Trophoblast cell (in vitro differentiated cells and primary cell): ENCODE data around the gene PXK.
"Not testable (repeated sequence)": the region's sequence is repeated elsewhere in the genome, so short reads cannot be mapped to it uniquely, and the experiment has no call there.

Experiments
- DNase-seq, 2 donors: peaks; one replicate each; pipeline ENCODE4 v3.0.0-alpha.2; 2016
- H2AFZ ChIP-seq: 2 replicates; pipeline ENCODE4 v1.6.1; 2013; ENCODE audit warnings: low read length, moderate library complexity, mild to moderate bottlenecking; ENCODE audit not compliant: insufficient read depth, poor library complexity
- H2AK5ac ChIP-seq: 2 replicates; pipeline ENCODE4 v1.6.1; 2013; ENCODE audit warnings: mild to moderate bottlenecking, low read length
- H2BK120ac ChIP-seq: 2 replicates; pipeline ENCODE4 v1.6.1; 2013; ENCODE audit warnings: low read length, mild to moderate bottlenecking, moderate library complexity; ENCODE audit not compliant: insufficient read depth, poor library complexity
- H2BK12ac ChIP-seq: 2 replicates; pipeline ENCODE4 v1.6.1; 2013; ENCODE audit warnings: mild to moderate bottlenecking, low read length, moderate library complexity
- H2BK5ac ChIP-seq: 2 replicates; pipeline ENCODE4 v1.6.1; 2013; ENCODE audit warnings: low read length, low read depth, moderate library complexity, mild to moderate bottlenecking; ENCODE audit not compliant: poor library complexity
- H3K14ac ChIP-seq: 2 replicates; pipeline ENCODE4 v1.6.1; 2013; ENCODE audit warnings: mild to moderate bottlenecking, low read length
- H3K18ac ChIP-seq: 2 replicates; pipeline ENCODE4 v1.6.1; 2013; ENCODE audit warnings: mild to moderate bottlenecking, low read length
- H3K23ac ChIP-seq: 2 replicates; pipeline ENCODE4 v1.6.1; 2013; ENCODE audit warnings: low read length
- H3K27ac ChIP-seq: 2 replicates; pipeline ENCODE4 v1.5.1; 2013; ENCODE audit warnings: low read depth, mild to moderate bottlenecking, inconsistent platforms, low read length, moderate library complexity
- H3K27me3 ChIP-seq: 2 replicates; pipeline ENCODE4 v1.6.1; 2013; ENCODE audit warnings: inconsistent platforms, mild to moderate bottlenecking, low read length, moderate library complexity; ENCODE audit not compliant: insufficient read depth
- H3K36me3 ChIP-seq, 2 experiments: 1 replicate in 1 of 2; 2 replicates in 1 of 2; pipeline ENCODE4 v1.6.1; 2013; ENCODE audit warnings: low read length in 2 of 2, mild to moderate bottlenecking in 2 of 2, moderate library complexity in 1 of 2; ENCODE audit not compliant: insufficient read depth in 2 of 2, control insufficient read depth in 1 of 2
- H3K4ac ChIP-seq: 2 replicates; pipeline ENCODE4 v1.6.1; 2013; ENCODE audit warnings: low read depth, mild to moderate bottlenecking, low read length, moderate library complexity
- H3K4me1 ChIP-seq, 2 experiments: 1 replicate in 1 of 2; 2 replicates in 1 of 2; pipeline ENCODE4 v1.6.1; 2013; ENCODE audit warnings: low read length in 2 of 2, mild to moderate bottlenecking in 2 of 2, moderate library complexity in 1 of 2; ENCODE audit not compliant: insufficient read depth in 2 of 2, control insufficient read depth in 1 of 2
- H3K4me2 ChIP-seq: 2 replicates; pipeline ENCODE4 v1.6.1; 2013; ENCODE audit warnings: inconsistent platforms, mild to moderate bottlenecking, low read length, moderate library complexity
- H3K4me3 ChIP-seq: 2 replicates; pipeline ENCODE4 v1.5.1; 2013; ENCODE audit warnings: mild to moderate bottlenecking, low read depth, low read length, inconsistent platforms
- H3K79me1 ChIP-seq: one replicate; pipeline ENCODE4 v1.6.1; 2013; ENCODE audit warnings: low read length
- H3K79me2 ChIP-seq: 2 replicates; pipeline ENCODE4 v1.6.1; 2013; ENCODE audit warnings: low read length, mild to moderate bottlenecking; ENCODE audit not compliant: control insufficient read depth, insufficient read depth, poor library complexity
- H3K9ac ChIP-seq: 2 replicates; pipeline ENCODE4 v1.6.1; 2013; ENCODE audit warnings: mild to moderate bottlenecking, low read length
- H3K9me3 ChIP-seq: 2 replicates; pipeline ENCODE4 v1.6.1; 2013; ENCODE audit warnings: low read depth, mild to moderate bottlenecking, control low read depth, inconsistent platforms, low read length; ENCODE audit not compliant: insufficient read depth
- H4K12ac ChIP-seq: 2 replicates; pipeline ENCODE4 v1.6.1; 2013; ENCODE audit warnings: low read depth, mild to moderate bottlenecking, low read length, moderate library complexity
- H4K8ac ChIP-seq: 2 replicates; pipeline ENCODE4 v1.6.1; 2013; ENCODE audit warnings: low read depth, mild to moderate bottlenecking, low read length, moderate library complexity
- H4K91ac ChIP-seq: one replicate; pipeline ENCODE4 v1.6.1; 2013; ENCODE audit warnings: low read depth, mild to moderate bottlenecking, low read length, moderate library complexity
- WGBS: extraction: QIAGEN DNeasy Blood & Tissue Kit; methylation state at CpG from one replicate; pipeline ENCODE4 v1.1.7; 2013; ENCODE audit warnings: missing lambda C conversion rate; ENCODE audit not compliant: insufficient read length, insufficient coverage; ENCODE audit errors: extremely low coverage; 5-methylcytosine and 5-hydroxymethylcytosine counted together

The PXK gene

DNA sequence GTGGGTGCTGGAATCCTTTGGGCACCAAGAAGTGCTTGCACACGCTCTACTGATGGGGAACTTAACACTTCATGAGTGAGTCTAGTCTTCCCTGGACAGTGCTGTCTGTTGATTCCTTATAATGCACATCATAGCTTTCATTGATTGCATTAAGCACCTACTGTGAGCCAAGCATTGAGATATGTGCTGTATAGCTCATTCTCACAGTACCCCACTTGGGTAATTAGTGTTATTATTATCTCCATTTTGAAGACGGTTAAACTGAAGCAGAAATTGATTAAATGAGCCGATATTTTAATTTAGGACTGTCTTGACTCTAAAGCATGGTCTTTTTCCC is 101.4 kb downstream of the PXK start:
- peaks cover 4% of the 10 kb centered on the region for H3K79me2 ChIP-seq

DNA sequence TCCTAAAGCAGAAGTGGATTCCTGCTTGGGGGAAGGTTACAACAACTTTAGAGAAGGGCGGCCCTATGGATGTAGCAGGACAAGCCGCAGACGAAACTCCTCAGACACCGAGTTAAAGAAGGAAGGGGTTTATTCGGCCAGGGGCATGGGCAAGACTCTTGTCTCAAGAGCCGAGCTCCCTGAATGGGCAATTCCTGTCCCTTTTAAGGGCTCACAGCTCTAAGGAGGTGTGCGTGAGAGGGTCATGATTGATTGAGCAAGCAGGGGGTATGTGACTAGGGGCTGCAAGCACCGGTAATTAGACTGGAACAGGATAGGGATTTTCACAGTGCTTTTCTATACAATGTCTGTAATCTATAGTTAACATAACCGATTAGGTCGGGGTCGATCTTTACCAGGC is 101.8 kb downstream of the PXK start:
- Histone ChIP-seq H4K91ac (no peak overlapping the region), H3K27ac (peak overlapping the region; percentile 11), H2AK5ac (no peak overlapping the region), H3K9ac (no peak overlapping the region), H4K12ac (no peak overlapping the region), H3K4me1 (peaks cover 2 to 22% of the 10 kb centered on the region in 2 experiments), H2AFZ (no peak overlapping the region), H3K4me3 (no peak overlapping the region), H3K4me2 (no peak overlapping the region), H3K18ac (no peak overlapping the region), H3K9me3 (no peaks in the 10 kb centered on the region), H3K23ac (no peak overlapping the region), H2BK5ac (no peak overlapping the region), H3K4ac (no peak overlapping the region), H3K27me3 (no peaks in the 10 kb centered on the region), H4K8ac (peak overlapping the region; percentile 24), H2BK120ac (peak overlapping the region; percentile 10), H3K36me3 (peaks cover 7 to 15% of the 10 kb centered on the region in 2 experiments), H3K14ac (no peak overlapping the region), H2BK12ac (no peak overlapping the region), H3K79me1 (peaks cover 13% of the 10 kb centered on the region), H3K79me2 (peaks cover 4% of the 10 kb centered on the region)
- WGBS: no CpG with 5 or more reads among the region's 11 CpGs
- DNase-seq: no peak

More for the DNA sequence above, 101.4 kb downstream of the PXK start:
- peak overlapping the region; percentile 57 for H3K18ac ChIP-seq
- no peak overlapping the region for H3K23ac ChIP-seq
- H3K36me3 ChIP-seq: peaks cover 9 to 19% of the 10 kb centered on the region in 2 experiments
- peak overlapping the region; percentile 11 for H3K27ac ChIP-seq
- H4K12ac ChIP-seq: peak overlapping the region; percentile 48
- peak overlapping the region; percentile 60 for H3K4me2 ChIP-seq
- peak overlapping the region; percentile 87 for H4K91ac ChIP-seq
- H3K14ac ChIP-seq: peak overlapping the region; percentile 22
- H3K4ac ChIP-seq: no peak overlapping the region
- no peak overlapping the region for H3K9ac ChIP-seq
- no peaks in the 10 kb centered on the region for H3K9me3 ChIP-seq
- peak overlapping the region; percentile 25 for H2BK12ac ChIP-seq
- peaks cover 2 to 22% of the 10 kb centered on the region in 2 experiments for H3K4me1 ChIP-seq
- peak overlapping the region; percentile 6 for H3K4me3 ChIP-seq
- WGBS: no CpG with 5 or more reads among the region's 3 CpGs
- no peaks in the 10 kb centered on the region for H3K27me3 ChIP-seq
- H2BK5ac ChIP-seq: peak overlapping the region; percentile 58
- H2BK120ac ChIP-seq: no peak overlapping the region
- H4K8ac ChIP-seq: peak overlapping the region; percentile 39
- DNase-seq: no peak
- H2AK5ac ChIP-seq: no peak overlapping the region
- H2AFZ ChIP-seq: peak overlapping the region; percentile 46
- H3K79me1 ChIP-seq: peaks cover 13% of the 10 kb centered on the region

DNA sequence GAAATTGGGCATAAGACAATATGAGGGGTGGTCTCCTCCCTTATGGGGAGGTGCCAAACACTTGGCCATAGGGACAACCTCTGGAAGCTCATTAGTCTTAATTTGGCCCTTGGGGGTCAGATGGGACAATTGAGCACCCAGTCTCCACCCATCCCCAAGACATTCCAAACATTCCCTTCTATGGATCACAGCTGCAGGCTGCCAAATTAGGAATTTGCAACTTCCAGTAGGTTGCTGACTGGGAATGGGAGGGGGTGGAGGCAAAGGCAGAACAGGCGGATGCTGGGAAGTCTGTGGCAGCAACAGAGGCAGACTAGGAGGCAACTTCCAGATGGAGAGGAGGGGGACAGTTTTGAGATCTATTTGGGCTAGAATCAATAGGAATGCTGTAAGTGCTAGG is 102.3 kb downstream of the PXK start:
- no peak overlapping the region for H3K18ac ChIP-seq
- peak overlapping the region; percentile 14 for H4K8ac ChIP-seq
- no peak overlapping the region for H2AK5ac ChIP-seq
- no peak overlapping the region for H3K14ac ChIP-seq
- H4K12ac ChIP-seq: no peak overlapping the region
- peak overlapping the region; percentile 38 for H2BK5ac ChIP-seq
- peaks cover 2 to 22% of the 10 kb centered on the region in 2 experiments for H3K4me1 ChIP-seq
- peaks cover 13% of the 10 kb centered on the region for H3K79me1 ChIP-seq
- H3K27me3 ChIP-seq: no peaks in the 10 kb centered on the region
- H3K9ac ChIP-seq: no peak overlapping the region
- H2BK120ac ChIP-seq: peak overlapping the region; percentile 40
- no peak overlapping the region for H3K4me3 ChIP-seq
- no peak overlapping the region for H3K4ac ChIP-seq
- H3K27ac ChIP-seq: peak overlapping the region; percentile 38
- H3K79me2 ChIP-seq: peaks cover 4% of the 10 kb centered on the region
- H4K91ac ChIP-seq: peak overlapping the region; percentile 17
- H2AFZ ChIP-seq: no peak overlapping the region
- no peak overlapping the region for H2BK12ac ChIP-seq
- no peak overlapping the region for H3K4me2 ChIP-seq
- H3K36me3 ChIP-seq: peaks cover 7 to 12% of the 10 kb centered on the region in 2 experiments
- peak in 1 of 2 donors; percentile 41 for DNase-seq
- WGBS: no CpG with 5 or more reads among the region's 1 CpG
- no peaks in the 10 kb centered on the region for H3K9me3 ChIP-seq
- no peak overlapping the region for H3K23ac ChIP-seq

DNA sequence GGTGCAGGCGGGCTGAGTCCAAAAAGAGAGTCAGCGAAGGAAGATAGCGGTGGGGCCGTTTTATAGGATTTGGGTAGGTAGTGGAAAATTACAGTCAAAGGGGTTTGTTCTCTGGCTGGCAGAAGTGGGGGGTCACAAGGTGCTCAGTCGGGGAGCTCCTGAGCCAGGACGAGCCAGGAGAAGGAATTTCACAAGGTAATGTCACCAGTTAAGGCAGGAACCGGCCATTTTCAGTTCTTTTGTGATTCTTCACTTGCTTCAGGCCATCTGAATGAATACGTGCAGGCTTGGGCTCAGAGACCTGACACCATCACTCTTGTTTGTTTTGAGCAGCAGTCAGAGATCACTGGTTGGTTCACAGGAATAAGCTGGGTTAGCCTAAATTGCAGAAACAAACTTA is 104.6 kb downstream of the PXK start:
- H2AFZ ChIP-seq, H3K36me3 ChIP-seq, H2AK5ac ChIP-seq, H3K27me3 ChIP-seq, H3K9me3 ChIP-seq, H3K79me2 ChIP-seq, H3K4ac ChIP-seq, H3K18ac ChIP-seq, H3K4me2 ChIP-seq, H3K23ac ChIP-seq, H2BK12ac ChIP-seq, H2BK120ac ChIP-seq, H2BK5ac ChIP-seq, H3K14ac ChIP-seq, DNase-seq, H3K4me3 ChIP-seq, H4K12ac ChIP-seq, H4K8ac ChIP-seq, H3K27ac ChIP-seq, H3K9ac ChIP-seq, H4K91ac ChIP-seq: not testable (repeated sequence)
- H3K79me1 ChIP-seq: peaks cover 13% of the 10 kb centered on the region
- H3K4me1 ChIP-seq: peaks cover 2 to 22% of the 10 kb centered on the region in 2 experiments
- WGBS: no CpG with 5 or more reads among the region's 8 CpGs
